GM23338 (cell line): ENCODE data around the gene ASAP2. TPM values are rescaled to one million over a fixed set of nuclear protein-coding genes. Genes with fewer than 3 reads are reported as not detected.
"Not testable (repeated sequence)": the region's sequence is repeated elsewhere in the genome, so short reads cannot be mapped to it uniquely, and the experiment has no call there.

Experiments used
- ATAC-seq: fragments of 200-7000 bp; cut with Tn5 transposase; 3 replicates; pipeline ENCODE4 v1.9.1; 2020
- DNase-seq: peaks from one replicate; pipeline ENCODE4 v3.0.0-alpha.2; 2015; ENCODE audit warnings: low spot score
- H2AFZ ChIP-seq: fragments of 200-600 bp; sonication (generic); 2 replicates; pipeline ENCODE4 v1.8.0; 2016; ENCODE audit warnings: antibody characterized with exemption, mild to moderate bottlenecking, moderate library complexity
- H3F3A ChIP-seq: fragments of 200-600 bp; sonication (generic); replicated peaks from 2 replicates; pipeline ENCODE4 v1.8.0; 2017; ENCODE audit warnings: antibody characterized with exemption, mixed run types, low read depth
- H3K27ac ChIP-seq: fragments of 200-600 bp; sonication (generic); 2 replicates; pipeline ENCODE4 v1.6.1; 2016; ENCODE audit warnings: low read depth
- H3K27me3 ChIP-seq: fragments of 200-600 bp; sonication (generic); 2 replicates; pipeline ENCODE4 v1.8.0; 2016; ENCODE audit warnings: mild to moderate bottlenecking, mixed run types, moderate library complexity; ENCODE audit not compliant: insufficient read depth
- H3K36me3 ChIP-seq: fragments of 200-600 bp; sonication (generic); 2 replicates; pipeline ENCODE4 v1.8.0; 2016; ENCODE audit warnings: mild to moderate bottlenecking; ENCODE audit not compliant: insufficient read depth
- H3K4me1 ChIP-seq: fragments of 200-600 bp; sonication (generic); 2 replicates; pipeline ENCODE4 v1.8.0; 2016; ENCODE audit warnings: mild to moderate bottlenecking, moderate library complexity; ENCODE audit not compliant: insufficient read depth
- H3K4me2 ChIP-seq: fragments of 200-600 bp; sonication (generic); 2 replicates; pipeline ENCODE4 v1.7.1; 2017; ENCODE audit warnings: mixed run types
- H3K4me3 ChIP-seq: fragments of 200-600 bp; sonication (generic); 2 replicates; pipeline ENCODE4 v1.6.1; 2016; ENCODE audit warnings: mixed run types
- H3K79me2 ChIP-seq: fragments of 200-600 bp; sonication (generic); replicated peaks from 2 replicates; pipeline ENCODE4 v1.8.0; 2017; ENCODE audit warnings: mild to moderate bottlenecking; ENCODE audit not compliant: insufficient read depth
- H3K9me2 ChIP-seq: fragments of 200-600 bp; sonication (generic); 2 replicates; pipeline ENCODE4 v1.8.0; 2017; ENCODE audit not compliant: insufficient read depth
- H4K20me1 ChIP-seq: fragments of 200-600 bp; sonication (generic); replicated peaks from 2 replicates; pipeline ENCODE4 v1.8.0; 2017; ENCODE audit warnings: mild to moderate bottlenecking; ENCODE audit not compliant: insufficient read depth
- H3K27ac Mint-ChIP-seq: 2 replicates; pipeline ENCODE4 v1.8.0; 2020; ENCODE audit warnings: inconsistent platforms, mild to moderate bottlenecking, moderate library complexity, mixed read lengths
- H3K27me3 Mint-ChIP-seq: 3 replicates; pipeline ENCODE4 v1.8.0; 2022; ENCODE audit warnings: low read depth, mild to moderate bottlenecking, moderate library complexity, mixed read lengths, inconsistent platforms; ENCODE audit not compliant: insufficient read depth, poor library complexity
- H3K36me3 Mint-ChIP-seq: 3 replicates; pipeline ENCODE4 v1.8.0; 2021; ENCODE audit warnings: low read depth, mild to moderate bottlenecking, inconsistent platforms, moderate library complexity, mixed read lengths
- H3K4me1 Mint-ChIP-seq: 3 replicates; pipeline ENCODE4 v1.8.0; 2020; ENCODE audit warnings: mild to moderate bottlenecking, inconsistent platforms, mixed read lengths
- H3K4me3 Mint-ChIP-seq: 3 replicates; pipeline ENCODE4 v1.8.0; 2021; ENCODE audit warnings: moderate library complexity, mild to moderate bottlenecking, inconsistent platforms, mixed read lengths
- H3K9me3 Mint-ChIP-seq: 3 replicates; pipeline ENCODE4 v1.8.0; 2020; ENCODE audit warnings: moderate library complexity, mild to moderate bottlenecking, inconsistent platforms, mixed read lengths
- CREB1 ChIP-seq: fragments of 250-450 bp; sonication (Bioruptor Pico); IDR thresholded peaks from 2 replicates; pipeline ENCODE4 v1.5.0; 2020; ENCODE audit warnings: low read depth, mild to moderate bottlenecking, moderate library complexity
- EZH2 ChIP-seq: fragments of 200-600 bp; sonication (generic); IDR thresholded peaks from one replicate; pipeline ENCODE4 v1.8.0; 2017; ENCODE audit warnings: antibody characterized with exemption, mild to moderate bottlenecking, low read depth; ENCODE audit not compliant: unreplicated experiment
- EZH2phosphoT487 ChIP-seq: fragments of 200-600 bp; sonication (generic); IDR thresholded peaks from one replicate; pipeline ENCODE4 v1.8.1; 2018; ENCODE audit warnings: antibody characterized with exemption; ENCODE audit not compliant: unreplicated experiment
- POLR2AphosphoS5 ChIP-seq: IDR thresholded peaks from 2 replicates; pipeline ENCODE4 v1.6.1; 2016; ENCODE audit warnings: antibody characterized with exemption, low read depth
- STAT1 ChIP-seq: IDR thresholded peaks from one replicate; pipeline ENCODE4 v1.6.1; 2016; ENCODE audit warnings: antibody characterized with exemption; ENCODE audit not compliant: unreplicated experiment
- ZNF331 ChIP-seq: fragments of 250-450 bp; sonication (Bioruptor Pico); IDR thresholded peaks from 2 replicates; pipeline ENCODE4 v1.5.0; 2020; ENCODE audit warnings: low read depth, mild to moderate bottlenecking, moderate library complexity
- ZNF462 ChIP-seq: fragments of 250-450 bp; sonication (Bioruptor Pico); IDR thresholded peaks from 2 replicates; pipeline ENCODE4 v1.5.0; 2020; ENCODE audit warnings: mild to moderate bottlenecking, moderate library complexity
- polyA plus RNA-seq: library from polyadenylated mRNA; unstranded; fragments of >200 nt; fragmentation: Nextera tagmentation; extraction: Ambion mirVana; gene quantifications from 2 replicates; pipeline ENCODE4 v1.2.1, GENCODE V29; 2016
- total RNA-seq: library from RNA; depleted of rRNA; stranded (reverse); fragments of >200 nt; shearing (Covaris generic); gene quantifications from 2 replicates; pipeline ENCODE4 v1.2.3, GENCODE V29; 2014
- TF ChIP-seq, protein P1 (sequence below): IDR thresholded peaks from one replicate; pipeline ENCODE4 v1.6.1; 2018; ENCODE audit warnings: antibody characterized with exemption; ENCODE audit not compliant: unreplicated experiment
- TF ChIP-seq, protein P2 (sequence below): IDR thresholded peaks from 2 replicates; pipeline ENCODE4 v1.6.1; 2016; ENCODE audit warnings: antibody characterized with exemption

ASAP2 gene
- total and polyA plus RNA-seq, 2 experiments from 2014 or later = 2.6 to 15.6 TPM

GRCh38 chr2:9214873-9215272, 8.3 kb downstream of the ASAP2 start (continued):
- TF ChIP-seq ZNF462 (CRISPR knock-in tag) = no peak
- no peak for TF ChIP-seq ZNF331 (CRISPR knock-in tag)
- no peak for TF ChIP-seq STAT1

DNA sequence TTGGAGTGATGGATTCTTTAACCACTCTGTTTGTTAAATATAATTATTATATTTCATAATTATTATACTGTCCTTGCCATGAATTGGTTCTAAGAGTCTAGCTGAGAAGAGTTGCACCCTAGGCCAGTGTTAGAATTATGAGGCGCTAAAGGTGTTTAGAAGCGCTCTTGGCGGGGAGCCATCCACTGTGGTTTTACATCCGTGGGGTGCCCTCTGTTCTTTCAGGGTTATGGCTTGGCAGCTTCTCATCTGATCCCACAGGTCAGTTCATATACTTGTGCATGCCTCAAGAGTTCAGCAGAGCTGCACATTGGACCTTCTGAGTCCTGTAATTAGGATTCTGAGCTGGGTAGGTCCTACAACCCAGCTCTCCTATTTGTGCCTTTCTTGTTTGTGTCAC, 9.1 kb downstream of the ASAP2 start:
- TF ChIP-seq ZNF331 (CRISPR knock-in tag) = no peak
- no peak for TF ChIP-seq EZH2
- TF ChIP-seq, protein P1, sequence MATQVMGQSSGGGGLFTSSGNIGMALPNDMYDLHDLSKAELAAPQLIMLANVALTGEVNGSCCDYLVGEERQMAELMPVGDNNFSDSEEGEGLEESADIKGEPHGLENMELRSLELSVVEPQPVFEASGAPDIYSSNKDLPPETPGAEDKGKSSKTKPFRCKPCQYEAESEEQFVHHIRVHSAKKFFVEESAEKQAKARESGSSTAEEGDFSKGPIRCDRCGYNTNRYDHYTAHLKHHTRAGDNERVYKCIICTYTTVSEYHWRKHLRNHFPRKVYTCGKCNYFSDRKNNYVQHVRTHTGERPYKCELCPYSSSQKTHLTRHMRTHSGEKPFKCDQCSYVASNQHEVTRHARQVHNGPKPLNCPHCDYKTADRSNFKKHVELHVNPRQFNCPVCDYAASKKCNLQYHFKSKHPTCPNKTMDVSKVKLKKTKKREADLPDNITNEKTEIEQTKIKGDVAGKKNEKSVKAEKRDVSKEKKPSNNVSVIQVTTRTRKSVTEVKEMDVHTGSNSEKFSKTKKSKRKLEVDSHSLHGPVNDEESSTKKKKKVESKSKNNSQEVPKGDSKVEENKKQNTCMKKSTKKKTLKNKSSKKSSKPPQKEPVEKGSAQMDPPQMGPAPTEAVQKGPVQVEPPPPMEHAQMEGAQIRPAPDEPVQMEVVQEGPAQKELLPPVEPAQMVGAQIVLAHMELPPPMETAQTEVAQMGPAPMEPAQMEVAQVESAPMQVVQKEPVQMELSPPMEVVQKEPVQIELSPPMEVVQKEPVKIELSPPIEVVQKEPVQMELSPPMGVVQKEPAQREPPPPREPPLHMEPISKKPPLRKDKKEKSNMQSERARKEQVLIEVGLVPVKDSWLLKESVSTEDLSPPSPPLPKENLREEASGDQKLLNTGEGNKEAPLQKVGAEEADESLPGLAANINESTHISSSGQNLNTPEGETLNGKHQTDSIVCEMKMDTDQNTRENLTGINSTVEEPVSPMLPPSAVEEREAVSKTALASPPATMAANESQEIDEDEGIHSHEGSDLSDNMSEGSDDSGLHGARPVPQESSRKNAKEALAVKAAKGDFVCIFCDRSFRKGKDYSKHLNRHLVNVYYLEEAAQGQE = no peak
- no peak for TF ChIP-seq POLR2AphosphoS5
- TF ChIP-seq CREB1 (CRISPR knock-in tag) = no peak
- TF ChIP-seq STAT1 = no peak
- TF ChIP-seq, protein P2, sequence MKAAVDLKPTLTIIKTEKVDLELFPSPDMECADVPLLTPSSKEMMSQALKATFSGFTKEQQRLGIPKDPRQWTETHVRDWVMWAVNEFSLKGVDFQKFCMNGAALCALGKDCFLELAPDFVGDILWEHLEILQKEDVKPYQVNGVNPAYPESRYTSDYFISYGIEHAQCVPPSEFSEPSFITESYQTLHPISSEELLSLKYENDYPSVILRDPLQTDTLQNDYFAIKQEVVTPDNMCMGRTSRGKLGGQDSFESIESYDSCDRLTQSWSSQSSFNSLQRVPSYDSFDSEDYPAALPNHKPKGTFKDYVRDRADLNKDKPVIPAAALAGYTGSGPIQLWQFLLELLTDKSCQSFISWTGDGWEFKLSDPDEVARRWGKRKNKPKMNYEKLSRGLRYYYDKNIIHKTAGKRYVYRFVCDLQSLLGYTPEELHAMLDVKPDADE = no peak
- no peak for TF ChIP-seq EZH2phosphoT487
- no peak overlapping the region for H3K4me3 Mint-ChIP-seq
- no peak overlapping the region for H3K27ac Mint-ChIP-seq
- Histone ChIP-seq H3K79me2 (peaks cover 67% of the 10 kb centered on the region), H3K4me3 (no peak overlapping the region), H3K36me3 (no peaks in the 10 kb centered on the region), H2AFZ (no peak overlapping the region), H3K27me3 (peaks cover 8% of the 10 kb centered on the region), H3K27ac (no peak overlapping the region), H4K20me1 (peaks cover 65% of the 10 kb centered on the region), H3F3A (no peaks in the 10 kb centered on the region), H3K4me2 (no peak overlapping the region), H3K9me2 (no peaks in the 10 kb centered on the region), H3K4me1 (peaks cover 21% of the 10 kb centered on the region)
- DNase-seq (no peak), ATAC-seq (no peak)
- H3K27me3 Mint-ChIP-seq = peaks cover 6% of the 10 kb centered on the region
- peaks cover 6% of the 10 kb centered on the region for H3K36me3 Mint-ChIP-seq
- H3K9me3 Mint-ChIP-seq = no peaks in the 10 kb centered on the region
- peaks cover 28% of the 10 kb centered on the region for H3K4me1 Mint-ChIP-seq

DNA sequence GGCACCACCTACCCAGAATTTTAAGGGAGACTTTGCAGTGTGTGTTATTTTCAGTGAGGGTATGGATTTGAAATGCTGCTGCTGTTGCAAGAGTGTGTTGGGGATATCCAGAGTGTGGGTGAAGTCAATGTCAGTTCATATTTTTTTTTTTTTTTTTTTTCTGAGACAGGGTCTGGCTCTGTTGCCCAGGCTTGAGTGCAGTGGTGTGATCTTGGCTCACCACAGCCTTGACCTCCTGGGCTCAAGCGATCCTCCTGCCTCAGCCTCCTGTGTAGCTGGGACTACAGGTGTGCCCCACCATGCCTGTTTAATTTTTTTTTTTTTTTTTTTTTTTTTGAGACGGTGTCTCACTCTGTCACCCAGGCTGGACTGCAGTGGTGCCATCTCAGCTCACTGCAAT, 9.5 kb downstream of the ASAP2 start:
- not testable (repeated sequence) for H2AFZ ChIP-seq, H3K4me3 ChIP-seq, H3K27ac ChIP-seq, H3K27me3 Mint-ChIP-seq, DNase-seq, ATAC-seq, H3K4me2 ChIP-seq, H3K27ac Mint-ChIP-seq, H3K4me3 Mint-ChIP-seq, H3K27me3 ChIP-seq, H3F3A ChIP-seq, H3K36me3 Mint-ChIP-seq, H3K36me3 ChIP-seq, H3K9me3 Mint-ChIP-seq, H3K9me2 ChIP-seq
- peaks cover 32% of the 10 kb centered on the region for H3K4me1 Mint-ChIP-seq
- Histone ChIP-seq H4K20me1 (peaks cover 61% of the 10 kb centered on the region), H3K79me2 (peaks cover 67% of the 10 kb centered on the region), H3K4me1 (peaks cover 21% of the 10 kb centered on the region)
